Measurements from ENCODE around the gene TSEN15. TPM values are rescaled to one million over a fixed set of nuclear protein-coding genes. Genes with fewer than 3 reads are reported as not detected.
A peak's percentile ranks its signal among the peaks of the same experiment; 100 is the strongest.

TSEN15 gene
- total and polyA plus RNA-seq, 10 of the 15 experiments (the other 5 are each of a cell fraction or from before 2014, with no cell fraction given) = 21.1 to 136 (median 70.2) TPM

DNA sequence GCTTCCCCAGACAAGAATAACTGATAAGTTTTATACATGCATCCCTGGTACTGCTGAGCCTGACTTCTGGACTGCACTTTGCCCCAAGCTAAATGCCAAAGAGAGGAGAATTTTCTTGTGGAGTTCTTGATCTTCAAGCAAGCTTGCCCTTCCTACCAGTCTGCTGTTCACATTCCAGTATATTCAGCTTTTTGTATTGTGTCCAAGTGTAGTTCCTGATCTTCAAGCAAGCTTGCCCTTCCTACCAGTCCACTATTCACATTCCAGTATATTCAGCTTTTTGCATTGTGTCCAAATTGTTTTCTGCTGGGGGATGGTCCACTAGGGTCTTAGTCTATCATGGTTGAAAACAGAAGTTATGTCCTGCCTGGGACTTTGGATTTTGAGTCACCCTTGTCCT is 894 bp upstream of the TSEN15 start:
- Histone ChIP-seq H4K20me1 (ENCODE audit: control insufficient read depth, insufficient read depth) (no peaks in the 10 kb centered on the region), H2AFZ (ENCODE audit: control insufficient read depth, low read depth, low read length) (peak overlapping the region; percentile 97), H3K4me2 (ENCODE audit: control insufficient read depth, insufficient read depth) (peak overlapping the region; percentile 96), H3K9ac (ENCODE audit: control insufficient read depth, insufficient read depth, low read length) (no peak overlapping the region; the same call in 1 of the 2 replicates), H3K4me3 (peak overlapping the region; percentile 83; the same call in 1 of the 2 replicates), H3K79me2 (ENCODE audit: control insufficient read depth, insufficient read depth, low read length) (peaks cover 17% of the 10 kb centered on the region), H3K4me1 (ENCODE audit: control insufficient read depth, insufficient read depth, low read length) (peaks cover 7% of the 10 kb centered on the region; the same call in 1 of the 2 replicates), H3K36me3 (ENCODE audit: control insufficient read depth in 2 of 2, insufficient read depth in 2 of 2, low read length in 1 of 2) (peaks cover 0 to 4% of the 10 kb centered on the region in 2 experiments; a peak in 2 of 4 replicates), H3K27me3 (replicated peaks in 1 of 2; ENCODE audit: control insufficient read depth in 2 of 2, insufficient read depth in 2 of 2, low read length in 1 of 2) (no peaks in the 10 kb centered on the region; a peak in 1 of 4 replicates), H3K9me3 (replicated peaks; ENCODE audit: control insufficient read depth, insufficient read depth, low read length) (no peaks in the 10 kb centered on the region), H3K27ac (ENCODE audit: control insufficient read depth, insufficient read depth) (no peak overlapping the region)
- in situ Hi-C loops (cut with MboI) = no loop called here
- DNase-seq (ENCODE audit: low read depth, low spot score) (no peak), ATAC-seq (no peak), FAIRE-seq (peak; percentile 38)
- TF ChIP-seq NFYA (IDR thresholded peaks at IDR 0.05; ENCODE audit: borderline replicate concordance, low read depth, low read length) = no peak
- no peak for TF ChIP-seq RELA (IDR thresholded peaks at IDR 0.05; ENCODE audit: borderline replicate concordance, partially characterized antibody)
- TF ChIP-seq CEBPB (IDR thresholded peaks at IDR 0.05; ENCODE audit: borderline replicate concordance in 1 of 2, low read depth in 2 of 2, low read length in 2 of 2) = no peak
- TF ChIP-seq MAX (IDR thresholded peaks at IDR 0.05; ENCODE audit: low read depth, low read length) = no peak
- no peak for TF ChIP-seq PAX8 (IDR thresholded peaks at IDR 0.05)
- TF ChIP-seq SREBF1 (IDR thresholded peaks at IDR 0.05; ENCODE audit: low read length) = no peak
- TF ChIP-seq ATF7 (IDR thresholded peaks at IDR 0.05; ENCODE audit: low read depth) = no peak
- TF ChIP-seq, protein P1, sequence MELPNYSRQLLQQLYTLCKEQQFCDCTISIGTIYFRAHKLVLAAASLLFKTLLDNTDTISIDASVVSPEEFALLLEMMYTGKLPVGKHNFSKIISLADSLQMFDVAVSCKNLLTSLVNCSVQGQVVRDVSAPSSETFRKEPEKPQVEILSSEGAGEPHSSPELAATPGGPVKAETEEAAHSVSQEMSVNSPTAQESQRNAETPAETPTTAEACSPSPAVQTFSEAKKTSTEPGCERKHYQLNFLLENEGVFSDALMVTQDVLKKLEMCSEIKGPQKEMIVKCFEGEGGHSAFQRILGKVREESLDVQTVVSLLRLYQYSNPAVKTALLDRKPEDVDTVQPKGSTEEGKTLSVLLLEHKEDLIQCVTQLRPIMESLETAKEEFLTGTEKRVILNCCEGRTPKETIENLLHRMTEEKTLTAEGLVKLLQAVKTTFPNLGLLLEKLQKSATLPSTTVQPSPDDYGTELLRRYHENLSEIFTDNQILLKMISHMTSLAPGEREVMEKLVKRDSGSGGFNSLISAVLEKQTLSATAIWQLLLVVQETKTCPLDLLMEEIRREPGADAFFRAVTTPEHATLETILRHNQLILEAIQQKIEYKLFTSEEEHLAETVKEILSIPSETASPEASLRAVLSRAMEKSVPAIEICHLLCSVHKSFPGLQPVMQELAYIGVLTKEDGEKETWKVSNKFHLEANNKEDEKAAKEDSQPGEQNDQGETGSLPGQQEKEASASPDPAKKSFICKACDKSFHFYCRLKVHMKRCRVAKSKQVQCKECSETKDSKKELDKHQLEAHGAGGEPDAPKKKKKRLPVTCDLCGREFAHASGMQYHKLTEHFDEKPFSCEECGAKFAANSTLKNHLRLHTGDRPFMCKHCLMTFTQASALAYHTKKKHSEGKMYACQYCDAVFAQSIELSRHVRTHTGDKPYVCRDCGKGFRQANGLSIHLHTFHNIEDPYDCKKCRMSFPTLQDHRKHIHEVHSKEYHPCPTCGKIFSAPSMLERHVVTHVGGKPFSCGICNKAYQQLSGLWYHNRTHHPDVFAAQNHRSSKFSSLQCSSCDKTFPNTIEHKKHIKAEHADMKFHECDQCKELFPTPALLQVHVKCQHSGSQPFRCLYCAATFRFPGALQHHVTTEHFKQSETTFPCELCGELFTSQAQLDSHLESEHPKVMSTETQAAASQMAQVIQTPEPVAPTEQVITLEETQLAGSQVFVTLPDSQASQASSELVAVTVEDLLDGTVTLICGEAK (IDR thresholded peaks at IDR 0.05; ENCODE audit: borderline replicate concordance) = no peak
- no peak for TF ChIP-seq SPI1 (IDR thresholded peaks at IDR 0.05; ENCODE audit: borderline replicate concordance, insufficient read depth, low read depth, low read length)
- TF ChIP-seq KAT2A (conservative IDR thresholded peaks at IDR 0.05; ENCODE audit: control insufficient read depth, low read depth, low read length) = no peak
- no peak for TF ChIP-seq HDAC6 (IDR thresholded peaks at IDR 0.05; ENCODE audit: unreplicated experiment)
- no peak for TF ChIP-seq ASH2L (IDR thresholded peaks at IDR 0.05; ENCODE audit: borderline replicate concordance, low read depth)
- no peak for TF ChIP-seq SUPT20H (IDR thresholded peaks at IDR 0.05; ENCODE audit: borderline replicate concordance, control insufficient read depth, low read depth, low read length)
- TF ChIP-seq KDM1A (IDR thresholded peaks at IDR 0.05; ENCODE audit: borderline replicate concordance) = no peak
- no peak for TF ChIP-seq SP1 (IDR thresholded peaks at IDR 0.05; ENCODE audit: low read depth, low read length)
- TF ChIP-seq HSF1 (IDR thresholded peaks at IDR 0.05; ENCODE audit: low read depth, low read length) = no peak
- no peak for TF ChIP-seq RAD21 (IDR thresholded peaks at IDR 0.05; ENCODE audit: insufficient read depth, low read depth, low read length)
- TF ChIP-seq JUNB (IDR thresholded peaks at IDR 0.05) = no peak
- no peak for TF ChIP-seq EED (IDR thresholded peaks at IDR 0.05; ENCODE audit: low read depth)
- no peak for TF ChIP-seq FOXK2 (IDR thresholded peaks at IDR 0.05)
- SMC1A ChIA-PET (ENCODE audit: uncharacterized antibody, unreplicated experiment) = interaction anchor here (0.8 to 2.7 kb wide), 11 partner anchors 8 to 357 kb away, joined by 3 to 10 read pairs (median 5); no protein-coding TSS in a partner anchor
- BruUV-seq (replicated peaks) = no TSS peak
- POLR2A ChIA-PET = no interaction called here
- intact Hi-C loops (cut with micrococcal nuclease; ENCODE audit: unreplicated experiment) = no loop called here
- RAD21 ChIA-PET (ENCODE audit: unreplicated experiment) = interaction anchor here (0.6 to 2.5 kb wide), 6 partner anchors 12 to 154 kb away, joined by 3 to 14 read pairs (median 4); no protein-coding TSS in a partner anchor
- CTCF ChIA-PET = interaction anchor here (1.0 to 1.8 kb wide), 5 partner anchors 8 to 395 kb away, joined by 3 to 6 read pairs (median 4); no protein-coding TSS in a partner anchor
